ENCODE data around the gene DCUN1D3.

DCUN1D3 gene

DNA sequence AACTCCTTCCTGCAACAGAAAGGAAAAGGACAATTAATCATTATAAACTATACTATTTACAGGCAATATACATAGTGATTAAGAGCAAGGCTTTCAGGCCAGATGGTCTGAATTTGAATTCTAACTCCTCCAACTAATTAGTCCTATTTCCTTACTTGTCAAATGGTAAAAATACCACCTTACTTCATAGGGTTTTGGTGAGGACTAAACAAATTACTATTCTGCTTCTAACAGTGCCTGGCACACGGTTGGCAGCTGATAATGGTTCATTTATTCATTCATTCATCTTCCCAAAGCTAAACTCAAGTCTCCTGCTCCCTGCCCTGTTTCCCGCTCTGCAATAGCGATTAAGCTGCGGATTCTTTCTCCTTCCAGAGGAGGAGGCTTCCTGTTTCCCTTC is 39.8 kb downstream of the DCUN1D3 start:
- in situ Hi-C loops (cut with HindIII; ENCODE audit: low pct_ligation_motif_present, low sequenced_read_pairs) = no loop called here
- H3K36me3 ChIP-seq (replicated peaks) = peaks cover 28% of the 10 kb centered on the region
- H3K27me3 ChIP-seq (replicated peaks) = no peaks in the 10 kb centered on the region
- H3K27ac ChIP-seq = no peak overlapping the region
- TF ChIP-seq, protein P1, sequence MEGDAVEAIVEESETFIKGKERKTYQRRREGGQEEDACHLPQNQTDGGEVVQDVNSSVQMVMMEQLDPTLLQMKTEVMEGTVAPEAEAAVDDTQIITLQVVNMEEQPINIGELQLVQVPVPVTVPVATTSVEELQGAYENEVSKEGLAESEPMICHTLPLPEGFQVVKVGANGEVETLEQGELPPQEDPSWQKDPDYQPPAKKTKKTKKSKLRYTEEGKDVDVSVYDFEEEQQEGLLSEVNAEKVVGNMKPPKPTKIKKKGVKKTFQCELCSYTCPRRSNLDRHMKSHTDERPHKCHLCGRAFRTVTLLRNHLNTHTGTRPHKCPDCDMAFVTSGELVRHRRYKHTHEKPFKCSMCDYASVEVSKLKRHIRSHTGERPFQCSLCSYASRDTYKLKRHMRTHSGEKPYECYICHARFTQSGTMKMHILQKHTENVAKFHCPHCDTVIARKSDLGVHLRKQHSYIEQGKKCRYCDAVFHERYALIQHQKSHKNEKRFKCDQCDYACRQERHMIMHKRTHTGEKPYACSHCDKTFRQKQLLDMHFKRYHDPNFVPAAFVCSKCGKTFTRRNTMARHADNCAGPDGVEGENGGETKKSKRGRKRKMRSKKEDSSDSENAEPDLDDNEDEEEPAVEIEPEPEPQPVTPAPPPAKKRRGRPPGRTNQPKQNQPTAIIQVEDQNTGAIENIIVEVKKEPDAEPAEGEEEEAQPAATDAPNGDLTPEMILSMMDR (IDR thresholded peaks at IDR 0.05; ENCODE audit: low read depth, low read length, missing control alignments) = no peak
- H3K4me3 ChIP-seq (ENCODE audit: low read depth, low read length) = no peak overlapping the region
- DNase-seq = no peak

DNA sequence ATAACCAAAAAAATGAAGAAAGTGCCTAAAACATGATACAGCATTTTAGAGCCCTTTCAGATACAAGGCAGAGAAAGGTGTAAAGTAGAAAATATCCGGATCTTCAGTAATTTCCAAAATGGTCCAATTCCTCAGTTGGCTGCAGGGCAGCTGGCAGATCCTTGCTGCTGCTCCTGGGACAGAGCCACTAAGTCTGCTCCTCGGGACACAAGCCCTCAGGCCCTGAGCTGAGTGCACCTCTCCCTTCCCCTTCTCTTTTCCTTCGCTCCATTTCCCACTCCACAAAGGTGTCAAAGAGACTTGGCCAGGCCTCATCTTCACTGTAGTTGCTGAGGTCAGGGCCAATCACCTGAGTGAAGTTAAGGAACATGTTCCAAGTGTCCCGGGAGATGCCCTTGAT is 40.5 kb downstream of the DCUN1D3 start:
- TF ChIP-seq, protein P1 (IDR thresholded peaks at IDR 0.05; ENCODE audit: low read depth, low read length, missing control alignments) = no peak

DNA sequence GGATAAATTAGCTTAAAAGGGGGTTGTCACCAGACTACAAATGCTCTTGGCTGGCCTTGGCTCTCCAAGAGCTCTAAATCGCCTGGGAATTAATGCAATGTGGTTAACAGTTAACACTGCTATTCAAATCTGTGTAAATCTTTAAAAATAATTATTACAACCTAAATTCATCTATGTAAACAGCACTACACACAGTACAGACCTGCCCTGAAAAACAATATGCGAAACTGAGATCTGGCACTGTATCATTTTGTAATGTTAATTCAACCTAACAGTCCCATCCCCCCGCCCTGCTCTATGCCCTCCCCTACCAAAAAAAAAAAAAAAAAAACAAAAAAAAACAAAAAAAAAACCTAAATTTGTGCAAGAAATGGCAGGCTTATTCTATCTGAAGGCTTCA is 40.9 kb downstream of the DCUN1D3 start:
- TF ChIP-seq, protein P1 (IDR thresholded peaks at IDR 0.05; ENCODE audit: low read depth, low read length, missing control alignments) = no peak
- Histone ChIP-seq H3K36me3 (replicated peaks) (peaks cover 33% of the 10 kb centered on the region), H3K27me3 (replicated peaks) (no peaks in the 10 kb centered on the region), H3K4me3 (ENCODE audit: low read depth, low read length) (no peak overlapping the region), H3K27ac (no peak overlapping the region)
- DNase-seq = no peak
- in situ Hi-C loops (cut with HindIII; ENCODE audit: low pct_ligation_motif_present, low sequenced_read_pairs) = no loop called here

More for the DNA sequence above, 40.5 kb downstream of the DCUN1D3 start:
- H3K27ac ChIP-seq = no peak overlapping the region
- in situ Hi-C loops (cut with HindIII; ENCODE audit: low pct_ligation_motif_present, low sequenced_read_pairs) = no loop called here
- no peak for DNase-seq
- no peaks in the 10 kb centered on the region for H3K27me3 ChIP-seq (replicated peaks)
- H3K4me3 ChIP-seq (ENCODE audit: low read depth, low read length) = no peak overlapping the region
- peaks cover 33% of the 10 kb centered on the region for H3K36me3 ChIP-seq (replicated peaks)

DNA sequence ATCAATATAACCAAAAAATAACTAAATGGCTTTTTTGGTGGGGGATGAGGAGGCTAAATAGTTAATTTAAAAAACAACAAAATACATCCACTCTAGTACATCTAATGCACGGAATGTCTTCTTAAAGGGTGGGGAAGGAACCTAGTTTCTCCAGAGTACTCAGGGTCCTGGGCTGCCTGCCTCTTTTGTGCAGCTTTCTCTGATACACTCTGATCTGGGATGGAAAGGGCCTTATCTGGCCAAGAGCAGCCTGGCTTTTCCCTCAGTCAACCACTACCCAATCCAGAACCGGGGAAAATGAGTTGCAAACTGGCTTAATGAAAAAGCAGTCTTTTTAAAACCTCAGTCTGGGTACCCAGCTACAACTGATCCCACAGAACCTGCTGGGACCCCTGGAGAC is 42.9 kb downstream of the DCUN1D3 start:
- TF ChIP-seq, protein P1 (IDR thresholded peaks at IDR 0.05; ENCODE audit: low read depth, low read length, missing control alignments) = no peak
- Histone ChIP-seq H3K4me3 (ENCODE audit: low read depth, low read length) (no peak overlapping the region), H3K27ac (no peak overlapping the region), H3K36me3 (replicated peaks) (peaks cover 33% of the 10 kb centered on the region), H3K27me3 (replicated peaks) (no peaks in the 10 kb centered on the region)
- in situ Hi-C loops (cut with HindIII; ENCODE audit: low pct_ligation_motif_present, low sequenced_read_pairs) = no loop called here
- no peak for DNase-seq

DNA sequence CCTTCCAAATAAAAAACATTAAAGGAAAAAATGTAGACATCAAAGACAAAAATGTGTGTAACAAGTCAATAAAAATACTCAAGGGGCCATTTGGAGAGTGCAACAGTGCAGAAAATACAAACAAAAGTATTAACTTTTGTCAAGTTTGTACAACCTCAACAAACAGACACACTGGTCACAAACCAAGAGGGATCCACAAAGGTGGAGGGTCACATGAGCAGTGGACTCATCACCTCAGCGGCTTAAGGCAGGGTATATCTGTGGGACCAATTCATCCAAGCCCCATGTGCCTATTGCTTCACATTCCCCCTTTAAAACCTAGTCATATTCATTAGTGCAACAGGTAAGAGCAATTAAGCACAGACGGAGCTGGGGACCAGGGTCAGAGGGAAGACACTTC is 45.2 kb downstream of the DCUN1D3 start:
- no peak for DNase-seq
- Histone ChIP-seq H3K27me3 (replicated peaks) (no peaks in the 10 kb centered on the region), H3K27ac (no peak overlapping the region), H3K36me3 (replicated peaks) (peaks cover 18% of the 10 kb centered on the region), H3K4me3 (ENCODE audit: low read depth, low read length) (no peak overlapping the region)
- in situ Hi-C loops (cut with HindIII; ENCODE audit: low pct_ligation_motif_present, low sequenced_read_pairs) = no loop called here
- TF ChIP-seq, protein P1 (IDR thresholded peaks at IDR 0.05; ENCODE audit: low read depth, low read length, missing control alignments) = no peak

DNA sequence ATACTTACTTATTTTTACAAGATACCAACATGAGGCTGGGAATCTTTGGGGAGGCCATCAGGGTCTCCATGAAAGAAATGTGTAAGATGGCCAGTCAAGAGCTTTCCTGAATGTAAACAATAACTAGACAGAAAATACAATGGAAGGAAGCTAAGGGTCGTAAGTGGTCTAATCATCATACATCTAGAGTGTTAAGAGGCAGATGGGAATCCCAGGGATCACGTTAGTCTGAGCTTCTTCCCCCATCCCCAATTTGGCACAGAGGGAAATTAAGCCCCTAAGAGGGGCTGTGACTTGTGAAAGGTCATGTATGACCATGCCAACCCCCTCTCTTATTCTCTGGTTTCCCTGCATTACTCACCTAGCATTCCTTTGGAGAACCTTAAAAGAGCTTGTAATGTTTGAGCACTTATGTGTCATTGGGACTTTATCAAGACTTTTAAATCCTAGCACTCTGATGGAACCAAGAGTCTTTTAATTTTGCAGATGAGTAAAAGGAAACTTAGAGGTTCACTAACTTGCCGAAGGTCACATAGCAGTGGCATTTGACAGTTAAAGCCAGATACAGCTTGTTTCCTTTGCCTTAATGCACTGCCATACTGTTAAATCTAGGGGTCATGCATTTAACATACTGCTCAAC is 46.1 kb downstream of the DCUN1D3 start:
- no peak overlapping the region for H3K4me3 ChIP-seq (ENCODE audit: low read depth, low read length)
- no peak for DNase-seq
- in situ Hi-C loops (cut with HindIII; ENCODE audit: low pct_ligation_motif_present, low sequenced_read_pairs) = no loop called here
- no peak overlapping the region for H3K27ac ChIP-seq
- H3K36me3 ChIP-seq (replicated peaks) = peaks cover 13% of the 10 kb centered on the region
- no peaks in the 10 kb centered on the region for H3K27me3 ChIP-seq (replicated peaks)
- TF ChIP-seq, protein P1 (IDR thresholded peaks at IDR 0.05; ENCODE audit: low read depth, low read length, missing control alignments) = no peak
